HL-60 (cell line): ENCODE results near the gene LRRC71.

Experiments
- DNase-seq, 2 experiments: peaks; one replicate each; pipeline ENCODE4 v3.0.0-alpha.2; 2010 to 2020; ENCODE audit warnings: low read depth in 1 of 2, low spot score in 1 of 2
- H3K27ac ChIP-seq: fragments of 250-450 bp; sonication (Bioruptor Pico); replicated peaks from 2 replicates; pipeline ENCODE4 v1.5.1; 2020; ENCODE audit warnings: mild to moderate bottlenecking, moderate library complexity
- H3K27me3 ChIP-seq: fragments of 250-450 bp; sonication (Bioruptor Pico); 2 replicates; pipeline ENCODE4 v1.5.1; 2021; ENCODE audit warnings: mild to moderate bottlenecking, moderate library complexity; ENCODE audit not compliant: insufficient read depth, poor library complexity, severe bottlenecking
- H3K4me3 ChIP-seq: replicated peaks from 2 replicates; pipeline ENCODE4 v1.5.1; 2011; ENCODE audit warnings: mild to moderate bottlenecking, control low read depth, low read length; ENCODE audit not compliant: insufficient read depth
- GABPA ChIP-seq: IDR thresholded peaks from 2 replicates; pipeline ENCODE4 v1.6.1; 2012; ENCODE audit warnings: low read depth
- POLR2AphosphoS5 ChIP-seq: IDR thresholded peaks from 2 replicates; pipeline ENCODE4 v1.6.1; 2012; ENCODE audit warnings: low read depth
- SPI1 ChIP-seq: IDR thresholded peaks from 2 replicates; pipeline ENCODE4 v1.6.1; 2012; ENCODE audit warnings: low read depth, mild to moderate bottlenecking, borderline replicate concordance
- TF ChIP-seq, protein P1 (sequence below): IDR thresholded peaks from one replicate; pipeline ENCODE4 v1.5.1; 2011; ENCODE audit warnings: low read length, control low read depth, inconsistent platforms; ENCODE audit not compliant: insufficient read depth
- TF ChIP-seq, protein P2 (sequence below): IDR thresholded peaks from 2 replicates; pipeline ENCODE4 v1.6.1; 2012; ENCODE audit warnings: low read depth; ENCODE audit not compliant: insufficient replicate concordance

Gene LRRC71

DNA sequence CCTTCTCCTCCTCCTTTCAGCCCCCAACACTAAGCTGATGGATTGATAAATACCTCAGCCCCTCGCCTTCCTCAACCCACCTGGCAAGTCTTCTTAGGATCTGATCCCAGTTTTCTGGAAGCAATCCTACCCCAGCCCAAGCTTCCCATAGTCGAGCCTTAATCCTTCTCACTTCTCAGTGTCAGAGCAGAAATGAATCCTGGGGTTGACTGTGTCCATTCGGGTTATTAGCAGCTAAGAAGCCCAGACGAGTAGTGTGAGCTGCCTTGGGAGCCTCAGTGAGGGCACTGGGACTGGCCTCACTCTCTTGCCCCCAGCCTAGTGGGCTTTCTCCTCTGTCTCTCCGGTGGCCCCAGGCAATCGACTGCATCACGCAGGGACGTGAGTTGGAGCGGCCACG lies 39.3 kb upstream of the LRRC71 start:
- Histone ChIP-seq H3K27ac (no peak overlapping the region), H3K4me3 (no peak overlapping the region), H3K27me3 (peaks cover 28% of the 10 kb centered on the region)
- DNase-seq = no peak
- TF ChIP-seq, protein P1, sequence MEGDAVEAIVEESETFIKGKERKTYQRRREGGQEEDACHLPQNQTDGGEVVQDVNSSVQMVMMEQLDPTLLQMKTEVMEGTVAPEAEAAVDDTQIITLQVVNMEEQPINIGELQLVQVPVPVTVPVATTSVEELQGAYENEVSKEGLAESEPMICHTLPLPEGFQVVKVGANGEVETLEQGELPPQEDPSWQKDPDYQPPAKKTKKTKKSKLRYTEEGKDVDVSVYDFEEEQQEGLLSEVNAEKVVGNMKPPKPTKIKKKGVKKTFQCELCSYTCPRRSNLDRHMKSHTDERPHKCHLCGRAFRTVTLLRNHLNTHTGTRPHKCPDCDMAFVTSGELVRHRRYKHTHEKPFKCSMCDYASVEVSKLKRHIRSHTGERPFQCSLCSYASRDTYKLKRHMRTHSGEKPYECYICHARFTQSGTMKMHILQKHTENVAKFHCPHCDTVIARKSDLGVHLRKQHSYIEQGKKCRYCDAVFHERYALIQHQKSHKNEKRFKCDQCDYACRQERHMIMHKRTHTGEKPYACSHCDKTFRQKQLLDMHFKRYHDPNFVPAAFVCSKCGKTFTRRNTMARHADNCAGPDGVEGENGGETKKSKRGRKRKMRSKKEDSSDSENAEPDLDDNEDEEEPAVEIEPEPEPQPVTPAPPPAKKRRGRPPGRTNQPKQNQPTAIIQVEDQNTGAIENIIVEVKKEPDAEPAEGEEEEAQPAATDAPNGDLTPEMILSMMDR = no peak
- TF ChIP-seq, protein P2, sequence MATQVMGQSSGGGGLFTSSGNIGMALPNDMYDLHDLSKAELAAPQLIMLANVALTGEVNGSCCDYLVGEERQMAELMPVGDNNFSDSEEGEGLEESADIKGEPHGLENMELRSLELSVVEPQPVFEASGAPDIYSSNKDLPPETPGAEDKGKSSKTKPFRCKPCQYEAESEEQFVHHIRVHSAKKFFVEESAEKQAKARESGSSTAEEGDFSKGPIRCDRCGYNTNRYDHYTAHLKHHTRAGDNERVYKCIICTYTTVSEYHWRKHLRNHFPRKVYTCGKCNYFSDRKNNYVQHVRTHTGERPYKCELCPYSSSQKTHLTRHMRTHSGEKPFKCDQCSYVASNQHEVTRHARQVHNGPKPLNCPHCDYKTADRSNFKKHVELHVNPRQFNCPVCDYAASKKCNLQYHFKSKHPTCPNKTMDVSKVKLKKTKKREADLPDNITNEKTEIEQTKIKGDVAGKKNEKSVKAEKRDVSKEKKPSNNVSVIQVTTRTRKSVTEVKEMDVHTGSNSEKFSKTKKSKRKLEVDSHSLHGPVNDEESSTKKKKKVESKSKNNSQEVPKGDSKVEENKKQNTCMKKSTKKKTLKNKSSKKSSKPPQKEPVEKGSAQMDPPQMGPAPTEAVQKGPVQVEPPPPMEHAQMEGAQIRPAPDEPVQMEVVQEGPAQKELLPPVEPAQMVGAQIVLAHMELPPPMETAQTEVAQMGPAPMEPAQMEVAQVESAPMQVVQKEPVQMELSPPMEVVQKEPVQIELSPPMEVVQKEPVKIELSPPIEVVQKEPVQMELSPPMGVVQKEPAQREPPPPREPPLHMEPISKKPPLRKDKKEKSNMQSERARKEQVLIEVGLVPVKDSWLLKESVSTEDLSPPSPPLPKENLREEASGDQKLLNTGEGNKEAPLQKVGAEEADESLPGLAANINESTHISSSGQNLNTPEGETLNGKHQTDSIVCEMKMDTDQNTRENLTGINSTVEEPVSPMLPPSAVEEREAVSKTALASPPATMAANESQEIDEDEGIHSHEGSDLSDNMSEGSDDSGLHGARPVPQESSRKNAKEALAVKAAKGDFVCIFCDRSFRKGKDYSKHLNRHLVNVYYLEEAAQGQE = no peak
- TF ChIP-seq GABPA (no peak), SPI1 (no peak), POLR2AphosphoS5 (no peak)

DNA sequence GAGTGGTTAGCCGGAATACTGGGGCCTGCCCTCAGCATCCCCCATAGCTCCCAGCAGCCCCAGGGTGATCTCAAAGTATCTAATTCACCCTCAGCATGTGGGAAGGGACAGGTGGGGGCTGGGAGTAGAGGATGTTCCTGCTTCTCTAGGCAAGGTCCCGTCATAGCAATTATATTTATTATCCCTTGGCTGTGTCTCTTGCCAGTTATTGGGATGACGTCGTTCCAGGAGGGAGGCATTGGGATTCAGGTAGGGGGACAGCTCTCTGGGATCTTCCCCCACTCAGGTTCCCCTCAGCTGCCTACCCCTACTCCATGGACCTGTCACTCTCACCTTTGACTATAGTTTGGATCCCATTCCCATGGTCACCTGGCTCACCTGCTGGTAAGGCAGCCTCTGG lies 38.8 kb upstream of the LRRC71 start:
- no peak overlapping the region for H3K27ac ChIP-seq
- H3K27me3 ChIP-seq = peaks cover 24% of the 10 kb centered on the region
- no peak overlapping the region for H3K4me3 ChIP-seq
- no peak for TF ChIP-seq GABPA
- TF ChIP-seq, protein P1 = no peak
- TF ChIP-seq POLR2AphosphoS5 = no peak
- TF ChIP-seq, protein P2 = no peak
- no peak for TF ChIP-seq SPI1
- no peak for DNase-seq

DNA sequence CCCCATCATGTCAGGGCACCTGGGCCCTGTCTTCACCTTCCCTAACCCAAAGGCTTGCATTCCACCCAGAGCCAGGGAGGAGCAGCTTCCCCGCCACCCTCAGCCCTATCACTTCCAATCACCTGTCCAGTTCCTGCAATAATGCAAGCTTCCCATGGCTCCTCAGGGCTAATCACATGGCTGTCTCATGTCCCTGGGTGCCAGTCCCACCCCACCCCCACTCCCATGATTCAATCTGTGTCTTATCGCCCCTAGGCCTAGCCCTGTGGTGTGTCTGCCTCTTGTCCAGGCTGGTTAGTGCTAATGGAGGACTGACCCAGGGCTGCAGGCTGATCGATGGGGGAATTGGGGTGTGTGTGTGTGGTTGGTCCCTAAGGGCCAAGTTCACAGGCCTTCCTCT lies 37.9 kb upstream of the LRRC71 start:
- no peak overlapping the region for H3K4me3 ChIP-seq
- no peak overlapping the region for H3K27ac ChIP-seq
- TF ChIP-seq POLR2AphosphoS5 (no peak), SPI1 (no peak), GABPA (no peak)
- TF ChIP-seq, protein P1 = no peak
- TF ChIP-seq, protein P2 = no peak
- DNase-seq = no peak
- H3K27me3 ChIP-seq = peaks cover 17% of the 10 kb centered on the region
